ENCODE results near the gene ICE2.
A peak's percentile ranks its signal among the peaks of the same experiment; 100 is the strongest.

Gene ICE2

DNA sequence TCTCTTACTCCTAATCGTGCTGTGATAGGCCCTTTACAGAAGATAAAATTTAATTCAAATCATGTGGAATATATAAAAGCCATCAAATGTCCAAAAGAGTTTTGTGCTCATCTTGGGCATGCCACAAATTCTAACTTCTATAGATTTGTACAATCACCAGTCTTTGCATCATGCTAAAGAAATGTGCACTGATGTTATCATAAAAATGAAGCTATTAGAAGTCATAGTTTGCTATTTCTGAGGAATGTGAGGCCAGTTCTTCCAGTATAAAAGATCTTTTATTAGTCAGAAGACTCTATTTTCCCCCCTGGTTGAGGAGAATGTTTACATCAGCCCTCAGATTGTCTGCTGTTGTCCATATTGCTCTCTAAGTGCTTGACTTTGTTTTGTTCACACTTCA is 79.0 kb downstream of the ICE2 start:
- Histone ChIP-seq H3K4me3 (ENCODE audit: low read depth, low read length) (peak overlapping the region; percentile 56), H3K9ac (ENCODE audit: low read depth, low read length) (no peak overlapping the region), H3K36me3 (ENCODE audit: control insufficient read depth, insufficient read depth, low read length) (no peaks in the 10 kb centered on the region), H3K27me3 (ENCODE audit: control insufficient read depth, insufficient read depth, low read length) (peaks cover 14% of the 10 kb centered on the region), H3K4me1 (ENCODE audit: control insufficient read depth, insufficient read depth, low read length) (peaks cover 31% of the 10 kb centered on the region), H3K9me3 (ENCODE audit: control insufficient read depth, insufficient read depth, low read length) (no peaks in the 10 kb centered on the region)

DNA sequence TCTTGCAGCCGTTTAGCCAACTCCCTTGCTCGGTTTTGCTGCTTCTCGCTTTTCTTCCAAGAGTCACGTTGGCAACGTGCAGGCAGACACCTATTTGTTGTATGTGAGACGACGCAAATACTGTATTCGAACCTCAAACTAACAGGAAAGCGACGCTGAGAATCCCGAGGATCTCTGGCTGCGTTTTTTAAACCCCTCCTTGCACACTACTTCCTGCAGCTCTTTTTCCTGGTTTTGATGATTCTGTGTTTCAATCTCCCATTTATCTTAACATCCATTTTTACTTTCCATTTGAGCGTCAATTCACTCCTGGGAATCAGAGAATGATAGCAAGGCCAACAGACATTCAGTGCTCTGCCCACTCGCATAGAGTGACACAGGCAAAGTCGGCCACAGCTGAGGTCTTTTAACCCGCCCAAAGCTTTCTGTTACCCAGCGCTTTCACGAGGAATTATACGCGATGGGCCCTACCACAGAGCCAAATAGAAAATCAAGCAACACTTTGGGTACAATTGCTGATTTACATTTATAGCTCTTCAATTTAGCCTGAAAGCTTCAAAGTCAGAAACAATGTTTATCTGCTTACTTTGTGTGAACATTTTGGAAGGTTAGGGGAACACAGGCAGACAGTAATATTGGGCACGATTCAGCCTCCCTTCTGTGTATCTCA is 79.6 kb downstream of the ICE2 start:
- peaks cover 14% of the 10 kb centered on the region for H3K27me3 ChIP-seq (ENCODE audit: control insufficient read depth, insufficient read depth, low read length)
- H3K4me1 ChIP-seq (ENCODE audit: control insufficient read depth, insufficient read depth, low read length): peaks cover 31% of the 10 kb centered on the region
- H3K36me3 ChIP-seq (ENCODE audit: control insufficient read depth, insufficient read depth, low read length): no peaks in the 10 kb centered on the region
- H3K4me3 ChIP-seq (ENCODE audit: low read depth, low read length): peak overlapping the region; percentile 56
- H3K9me3 ChIP-seq (ENCODE audit: control insufficient read depth, insufficient read depth, low read length): no peaks in the 10 kb centered on the region
- H3K9ac ChIP-seq (ENCODE audit: low read depth, low read length): peak overlapping the region; percentile 54

DNA sequence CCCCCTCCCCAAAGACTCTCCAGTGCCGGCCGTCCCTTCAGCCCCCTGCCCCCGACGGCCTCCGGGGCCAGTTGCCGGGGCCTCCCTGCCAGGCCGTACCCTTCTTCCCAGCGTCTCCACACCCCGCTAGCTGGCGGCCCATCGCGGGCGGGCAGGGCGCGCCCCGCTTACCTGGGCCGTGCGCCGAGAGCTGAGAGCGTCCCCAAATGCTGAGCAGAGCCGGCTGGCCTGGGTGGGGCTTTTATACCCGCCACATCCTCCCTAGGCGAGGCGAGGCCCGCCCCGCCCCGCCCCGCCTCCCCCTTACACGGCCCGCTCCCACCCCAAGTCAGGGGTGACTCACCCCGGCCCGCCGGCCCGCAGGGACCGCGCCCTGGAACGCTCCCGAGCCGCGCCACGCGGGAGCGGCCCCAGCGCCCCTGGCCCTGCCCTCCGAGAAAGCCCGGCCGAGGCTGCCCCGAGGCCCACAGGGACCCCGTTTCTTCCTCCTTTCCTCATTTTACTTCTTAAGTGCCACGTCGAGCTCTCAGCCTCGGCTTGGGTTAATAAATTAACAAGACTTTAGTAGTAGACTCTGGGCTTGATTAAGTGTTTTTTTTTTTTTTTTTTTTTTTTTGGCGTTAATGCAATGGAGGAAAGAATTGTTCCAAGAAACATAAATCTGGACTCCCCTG is 81.0 kb downstream of the ICE2 start, which contains the start of gene ANXA2:
TSS of gene ANXA2 (minus strand) at position 215 of the 674 bp plus-strand sequence. CDS start 11,911 bp downstream, outside the sequence.
- H3K36me3 ChIP-seq (ENCODE audit: control insufficient read depth, insufficient read depth, low read length): no peaks in the 10 kb centered on the region
- H3K4me1 ChIP-seq (ENCODE audit: control insufficient read depth, insufficient read depth, low read length): peaks cover 31% of the 10 kb centered on the region
- no peaks in the 10 kb centered on the region for H3K9me3 ChIP-seq (ENCODE audit: control insufficient read depth, insufficient read depth, low read length)
- H3K9ac ChIP-seq (ENCODE audit: low read depth, low read length): peak within 1 kb of the TSS; percentile 54
- H3K27me3 ChIP-seq (ENCODE audit: control insufficient read depth, insufficient read depth, low read length): peaks cover 14% of the 10 kb centered on the region
- peak within 1 kb of the TSS; percentile 73 for H3K4me3 ChIP-seq (ENCODE audit: low read depth, low read length)

DNA sequence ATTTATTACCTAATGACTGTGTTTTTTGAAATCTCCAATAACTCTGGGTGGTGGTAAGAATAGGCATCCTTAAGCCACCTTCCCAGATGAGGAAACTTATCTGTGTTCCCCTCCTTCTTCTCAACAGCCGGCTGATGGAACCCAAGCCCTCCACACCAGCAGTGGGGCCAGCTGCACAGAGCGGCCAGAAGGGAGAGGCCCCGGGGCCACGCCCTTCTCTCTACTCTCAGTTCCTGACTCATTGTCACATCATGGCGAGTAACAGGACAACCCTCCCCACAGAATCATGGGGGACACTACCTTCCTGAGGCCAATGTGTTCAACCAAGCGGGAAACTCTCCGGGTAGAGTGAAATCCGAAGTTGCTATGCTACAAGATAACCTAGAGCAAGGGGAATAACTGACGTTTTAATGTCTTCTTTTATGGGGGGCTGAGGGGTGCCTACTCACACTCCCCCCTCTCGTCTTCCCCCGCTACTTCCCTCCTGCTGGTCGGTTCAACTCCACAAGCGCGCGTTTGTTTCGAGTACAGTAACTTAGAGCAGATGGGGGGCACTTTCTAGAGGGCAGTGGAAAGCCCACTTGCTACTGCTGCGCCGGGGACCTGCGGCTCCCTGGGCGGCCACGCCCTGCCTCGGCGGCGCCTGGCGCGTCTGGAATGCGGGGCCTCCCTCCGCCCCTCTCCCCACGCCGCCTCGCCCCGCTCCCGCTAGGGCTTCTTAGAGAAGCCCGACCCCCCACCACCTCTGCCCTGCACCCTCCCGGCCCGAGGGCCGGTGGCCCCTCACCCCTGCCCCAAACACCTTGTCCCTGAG is 81.8 kb downstream of the ICE2 start:
- H3K27me3 ChIP-seq (ENCODE audit: control insufficient read depth, insufficient read depth, low read length): peaks cover 14% of the 10 kb centered on the region
- no peaks in the 10 kb centered on the region for H3K36me3 ChIP-seq (ENCODE audit: control insufficient read depth, insufficient read depth, low read length)
- H3K9ac ChIP-seq (ENCODE audit: low read depth, low read length): no peak overlapping the region
- H3K4me3 ChIP-seq (ENCODE audit: low read depth, low read length): peak overlapping the region; percentile 73
- H3K9me3 ChIP-seq (ENCODE audit: control insufficient read depth, insufficient read depth, low read length): no peaks in the 10 kb centered on the region
- peaks cover 31% of the 10 kb centered on the region for H3K4me1 ChIP-seq (ENCODE audit: control insufficient read depth, insufficient read depth, low read length)

DNA sequence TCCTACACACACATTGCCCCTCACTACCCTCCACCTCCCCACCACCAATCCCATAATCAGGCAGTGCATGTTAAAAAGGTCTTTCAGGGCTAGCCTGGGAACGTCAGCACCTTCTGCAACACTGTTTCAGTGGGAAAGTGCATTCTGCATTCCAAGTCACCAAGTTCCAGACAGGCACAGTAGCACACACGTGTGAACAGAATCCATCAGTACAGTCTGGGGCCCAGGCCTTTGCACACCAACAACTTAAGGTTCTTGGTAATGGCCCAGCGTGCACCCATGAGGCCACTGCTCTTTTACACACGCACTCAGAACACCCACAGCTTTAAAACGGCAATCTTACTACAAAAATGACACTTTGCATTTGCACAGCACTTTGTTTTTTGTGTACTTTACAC is 82.4 kb downstream of the ICE2 start:
- Histone ChIP-seq H3K27me3 (ENCODE audit: control insufficient read depth, insufficient read depth, low read length) (peaks cover 14% of the 10 kb centered on the region), H3K4me3 (ENCODE audit: low read depth, low read length) (peak overlapping the region; percentile 73), H3K4me1 (ENCODE audit: control insufficient read depth, insufficient read depth, low read length) (peaks cover 37% of the 10 kb centered on the region), H3K9me3 (ENCODE audit: control insufficient read depth, insufficient read depth, low read length) (no peaks in the 10 kb centered on the region), H3K9ac (ENCODE audit: low read depth, low read length) (no peak overlapping the region), H3K36me3 (ENCODE audit: control insufficient read depth, insufficient read depth, low read length) (no peaks in the 10 kb centered on the region)

DNA sequence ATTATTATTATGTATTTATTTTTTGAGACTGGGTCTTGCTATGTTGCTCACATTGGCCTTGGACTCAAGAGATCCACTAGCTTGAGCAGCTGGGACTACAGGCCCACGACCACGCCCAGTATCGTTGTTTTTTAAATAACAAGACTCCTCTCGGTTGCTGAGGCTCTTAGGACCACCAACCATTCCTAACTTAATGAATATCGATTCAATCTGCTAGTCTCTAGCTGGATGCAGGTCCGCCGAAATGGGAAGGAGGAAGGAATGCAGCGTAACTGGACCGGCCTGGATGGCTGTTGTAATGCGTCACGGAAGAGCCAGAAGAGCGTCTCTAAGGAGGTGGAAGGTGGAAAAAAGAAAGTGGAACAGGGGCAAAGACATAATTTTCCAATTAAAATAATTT is 82.8 kb downstream of the ICE2 start:
- Histone ChIP-seq H3K9ac (ENCODE audit: low read depth, low read length) (no peak overlapping the region), H3K4me1 (ENCODE audit: control insufficient read depth, insufficient read depth, low read length) (peaks cover 41% of the 10 kb centered on the region), H3K4me3 (ENCODE audit: low read depth, low read length) (peak overlapping the region; percentile 73), H3K27me3 (ENCODE audit: control insufficient read depth, insufficient read depth, low read length) (peaks cover 14% of the 10 kb centered on the region), H3K36me3 (ENCODE audit: control insufficient read depth, insufficient read depth, low read length) (no peaks in the 10 kb centered on the region), H3K9me3 (ENCODE audit: control insufficient read depth, insufficient read depth, low read length) (no peaks in the 10 kb centered on the region)

DNA sequence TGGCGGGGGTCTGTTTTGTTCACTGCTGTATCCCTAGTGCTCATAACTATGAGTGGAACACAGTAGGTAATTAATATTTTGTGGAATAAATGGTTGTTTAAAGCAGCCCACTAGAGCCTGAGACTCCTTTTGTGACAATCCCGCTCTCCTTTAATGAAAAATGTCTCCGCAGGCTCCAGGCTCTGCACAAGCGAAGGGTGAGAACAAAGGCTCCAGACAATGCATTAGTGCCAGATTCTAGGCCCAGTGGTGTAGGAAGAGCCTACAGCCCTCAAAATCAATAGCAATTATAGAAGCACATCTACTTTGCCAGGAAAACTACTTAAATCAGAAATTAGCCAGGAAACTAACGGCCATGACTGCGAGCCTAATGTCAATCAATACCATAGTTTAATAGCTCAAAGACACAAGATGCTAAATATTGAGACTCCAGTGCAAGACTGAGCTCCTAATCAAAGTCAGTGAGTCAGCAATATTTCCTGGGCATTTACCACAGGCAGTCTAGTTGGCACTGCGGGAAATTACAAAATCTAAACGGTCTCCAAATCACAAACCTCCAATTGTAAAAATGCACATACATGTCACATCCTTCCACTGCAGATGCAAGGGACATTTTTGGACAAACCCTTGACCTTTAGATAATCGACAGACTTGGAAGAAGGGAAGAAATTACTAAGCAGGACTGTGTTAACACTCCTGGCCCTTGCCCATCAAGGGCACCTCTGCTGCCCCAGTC is 83.5 kb downstream of the ICE2 start:
- H3K9ac ChIP-seq (ENCODE audit: low read depth, low read length): no peak overlapping the region
- H3K9me3 ChIP-seq (ENCODE audit: control insufficient read depth, insufficient read depth, low read length): no peaks in the 10 kb centered on the region
- H3K4me1 ChIP-seq (ENCODE audit: control insufficient read depth, insufficient read depth, low read length): peaks cover 43% of the 10 kb centered on the region
- H3K27me3 ChIP-seq (ENCODE audit: control insufficient read depth, insufficient read depth, low read length): peaks cover 14% of the 10 kb centered on the region
- H3K4me3 ChIP-seq (ENCODE audit: low read depth, low read length): no peak overlapping the region
- H3K36me3 ChIP-seq (ENCODE audit: control insufficient read depth, insufficient read depth, low read length): no peaks in the 10 kb centered on the region

DNA sequence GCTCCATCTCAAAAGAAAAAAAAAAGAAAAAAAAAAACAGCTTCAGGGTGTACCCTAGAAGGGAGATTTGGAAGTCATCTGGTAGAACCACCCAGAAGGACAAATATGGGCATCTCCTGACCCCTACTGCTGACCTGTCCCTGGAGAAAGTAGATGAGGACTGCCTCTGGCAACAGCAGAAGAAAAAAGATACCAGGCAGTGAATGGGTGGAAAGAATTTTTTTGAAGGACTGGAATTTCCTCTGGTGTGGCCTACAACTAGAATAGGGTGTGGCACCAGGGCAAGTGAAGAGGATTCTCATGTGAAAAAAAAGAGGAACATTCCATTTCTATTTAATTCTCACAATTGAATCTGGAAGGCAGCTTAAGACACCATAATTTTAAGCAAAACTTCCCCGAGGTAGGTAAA is 84.2 kb downstream of the ICE2 start:
- H3K27me3 ChIP-seq (ENCODE audit: control insufficient read depth, insufficient read depth, low read length): peaks cover 10% of the 10 kb centered on the region
- no peaks in the 10 kb centered on the region for H3K36me3 ChIP-seq (ENCODE audit: control insufficient read depth, insufficient read depth, low read length)
- no peaks in the 10 kb centered on the region for H3K9me3 ChIP-seq (ENCODE audit: control insufficient read depth, insufficient read depth, low read length)
- H3K9ac ChIP-seq (ENCODE audit: low read depth, low read length): no peak overlapping the region
- no peak overlapping the region for H3K4me3 ChIP-seq (ENCODE audit: low read depth, low read length)
- H3K4me1 ChIP-seq (ENCODE audit: control insufficient read depth, insufficient read depth, low read length): peaks cover 41% of the 10 kb centered on the region

DNA sequence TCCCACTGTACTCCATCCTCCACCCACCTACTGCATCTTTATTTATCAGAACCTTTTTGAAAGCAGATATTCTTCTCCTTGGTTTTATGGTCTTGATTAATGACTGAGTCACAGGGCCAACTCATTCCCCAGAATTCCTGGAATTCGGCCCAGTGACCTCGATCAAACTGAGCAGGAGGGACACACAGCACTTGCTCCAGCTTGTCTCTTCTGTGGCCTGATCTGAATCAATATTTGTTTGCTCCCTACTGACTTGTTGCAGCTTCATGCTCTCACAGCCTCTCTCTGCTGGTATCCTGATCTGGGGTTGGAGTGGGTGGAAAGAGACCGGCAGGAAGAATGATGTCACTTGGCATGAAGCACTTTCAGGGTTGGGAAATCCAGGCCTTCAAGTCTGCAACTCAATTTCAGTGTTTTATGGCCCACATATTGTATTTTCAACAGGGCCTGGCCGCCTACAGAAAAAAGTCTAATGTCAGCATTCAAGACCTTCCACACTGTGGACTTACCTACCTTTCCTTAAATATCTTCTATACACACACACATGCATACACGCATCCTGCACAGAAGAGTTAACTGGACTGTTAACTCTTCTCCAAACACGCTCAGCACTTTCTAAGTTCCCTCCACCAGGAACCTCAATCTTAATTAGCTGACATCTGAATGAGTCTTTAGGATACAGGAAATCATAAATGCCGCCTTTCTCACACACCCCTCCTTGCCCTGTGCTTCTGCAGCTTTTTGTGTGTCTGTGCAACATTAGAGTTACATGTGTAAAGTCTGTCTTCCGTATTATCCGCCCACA is 85.8 kb downstream of the ICE2 start:
- Histone ChIP-seq H3K9me3 (ENCODE audit: control insufficient read depth, insufficient read depth, low read length) (no peaks in the 10 kb centered on the region), H3K9ac (ENCODE audit: low read depth, low read length) (no peak overlapping the region), H3K4me3 (ENCODE audit: low read depth, low read length) (no peak overlapping the region), H3K36me3 (ENCODE audit: control insufficient read depth, insufficient read depth, low read length) (no peaks in the 10 kb centered on the region), H3K27me3 (ENCODE audit: control insufficient read depth, insufficient read depth, low read length) (peaks cover 2% of the 10 kb centered on the region), H3K4me1 (ENCODE audit: control insufficient read depth, insufficient read depth, low read length) (peaks cover 36% of the 10 kb centered on the region)

DNA sequence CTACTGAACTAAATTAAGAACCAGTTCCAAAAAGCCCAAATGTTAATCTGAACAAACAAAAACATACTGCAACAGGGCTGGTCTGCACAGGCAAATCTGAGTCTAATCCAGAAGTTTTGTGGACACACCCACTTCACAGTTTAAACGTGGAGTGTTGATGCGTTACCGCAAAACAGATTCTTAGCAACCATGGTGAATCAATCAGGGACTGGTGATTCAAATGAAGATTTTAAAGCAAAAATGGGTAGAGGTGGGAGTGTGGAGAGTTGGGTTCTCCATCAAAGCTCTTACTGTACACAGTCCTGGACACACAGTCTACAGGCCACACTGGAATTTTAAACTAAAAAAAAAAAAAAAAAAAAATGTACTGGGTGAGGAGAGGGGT is 86.3 kb downstream of the ICE2 start:
- H3K27me3 ChIP-seq (ENCODE audit: control insufficient read depth, insufficient read depth, low read length): peaks cover 2% of the 10 kb centered on the region
- H3K4me1 ChIP-seq (ENCODE audit: control insufficient read depth, insufficient read depth, low read length): peaks cover 36% of the 10 kb centered on the region
- H3K36me3 ChIP-seq (ENCODE audit: control insufficient read depth, insufficient read depth, low read length): no peaks in the 10 kb centered on the region
- H3K9me3 ChIP-seq (ENCODE audit: control insufficient read depth, insufficient read depth, low read length): no peaks in the 10 kb centered on the region
- H3K9ac ChIP-seq (ENCODE audit: low read depth, low read length): no peak overlapping the region
- no peak overlapping the region for H3K4me3 ChIP-seq (ENCODE audit: low read depth, low read length)

Measured in iPS-15b (cell line).